Loucy (cell line): ENCODE data around the gene CENPB.

Experiments used
- H2AFZ ChIP-seq: fragments of 200-600 bp; sonication (generic); 2 replicates; pipeline ENCODE4 v1.6.0; 2016; ENCODE audit warnings: antibody characterized with exemption, mild to moderate bottlenecking, low read length, moderate library complexity
- H3F3A ChIP-seq: fragments of 200-600 bp; 2 replicates; pipeline ENCODE4 v1.6.0; 2016; ENCODE audit warnings: antibody characterized with exemption, low read depth, mild to moderate bottlenecking
- H3K27me3 ChIP-seq: fragments of 200-600 bp; sonication (generic); 2 replicates; pipeline ENCODE4 v1.6.1; 2014; ENCODE audit warnings: low read length, mild to moderate bottlenecking; ENCODE audit not compliant: insufficient read depth, poor library complexity, severe bottlenecking
- H3K36me3 ChIP-seq: fragments of 200-600 bp; sonication (generic); 2 replicates; pipeline ENCODE4 v1.6.1; 2016; ENCODE audit warnings: low read length; ENCODE audit not compliant: insufficient read depth
- H3K4me1 ChIP-seq: fragments of 200-600 bp; sonication (generic); 2 replicates; pipeline ENCODE4 v1.5.1; 2014; ENCODE audit warnings: low read length, mild to moderate bottlenecking; ENCODE audit not compliant: insufficient read depth, poor library complexity, severe bottlenecking
- H3K4me2 ChIP-seq: fragments of 200-600 bp; sonication (generic); 2 replicates; pipeline ENCODE4 v1.6.0; 2014; ENCODE audit warnings: antibody characterized with exemption, low read length, low read depth, mild to moderate bottlenecking; ENCODE audit not compliant: poor library complexity, severe bottlenecking
- H3K4me3 ChIP-seq: fragments of 200-600 bp; sonication (generic); 2 replicates; pipeline ENCODE4 v1.5.1; 2014; ENCODE audit warnings: low read length, mild to moderate bottlenecking, mixed read lengths; ENCODE audit not compliant: poor library complexity, severe bottlenecking
- H3K79me2 ChIP-seq: fragments of 200-600 bp; sonication (generic); 2 replicates; pipeline ENCODE4 v1.6.1; 2014; ENCODE audit warnings: low read length; ENCODE audit not compliant: insufficient read depth
- H3K9ac ChIP-seq: fragments of 200-600 bp; sonication (generic); 2 replicates; pipeline ENCODE4 v1.6.0; 2014; ENCODE audit warnings: mild to moderate bottlenecking, low read depth, low read length, moderate library complexity; ENCODE audit not compliant: poor library complexity, severe bottlenecking
- H3K9me2 ChIP-seq: fragments of 200-600 bp; sonication (generic); replicated peaks from 2 replicates; pipeline ENCODE4 v1.6.1; 2016; ENCODE audit warnings: low read depth, low read length, mixed read lengths
- H3K9me3 ChIP-seq: fragments of 200-600 bp; sonication (generic); 2 replicates; pipeline ENCODE4 v1.6.1; 2014; ENCODE audit warnings: mild to moderate bottlenecking, antibody characterized with exemption, low read length, low read depth; ENCODE audit not compliant: insufficient read depth
- H4K20me1 ChIP-seq: fragments of 200-600 bp; sonication (generic); 2 replicates; pipeline ENCODE4 v1.6.0; 2014; ENCODE audit warnings: antibody characterized with exemption, low read length, mild to moderate bottlenecking; ENCODE audit not compliant: insufficient read depth, poor library complexity, severe bottlenecking
- EZH2phosphoT487 ChIP-seq: fragments of 200-600 bp; IDR thresholded peaks from 2 replicates; pipeline ENCODE4 v1.6.1; 2018; ENCODE audit warnings: antibody characterized with exemption, mild to moderate bottlenecking, moderate library complexity, borderline replicate concordance
- TF ChIP-seq, protein P1 (sequence below): fragments of 200-600 bp; sonication (generic); conservative IDR thresholded peaks from 2 replicates; pipeline ENCODE4 v1.5.1; 2014; ENCODE audit warnings: mild to moderate bottlenecking, antibody characterized with exemption, low read length

Gene CENPB

DNA sequence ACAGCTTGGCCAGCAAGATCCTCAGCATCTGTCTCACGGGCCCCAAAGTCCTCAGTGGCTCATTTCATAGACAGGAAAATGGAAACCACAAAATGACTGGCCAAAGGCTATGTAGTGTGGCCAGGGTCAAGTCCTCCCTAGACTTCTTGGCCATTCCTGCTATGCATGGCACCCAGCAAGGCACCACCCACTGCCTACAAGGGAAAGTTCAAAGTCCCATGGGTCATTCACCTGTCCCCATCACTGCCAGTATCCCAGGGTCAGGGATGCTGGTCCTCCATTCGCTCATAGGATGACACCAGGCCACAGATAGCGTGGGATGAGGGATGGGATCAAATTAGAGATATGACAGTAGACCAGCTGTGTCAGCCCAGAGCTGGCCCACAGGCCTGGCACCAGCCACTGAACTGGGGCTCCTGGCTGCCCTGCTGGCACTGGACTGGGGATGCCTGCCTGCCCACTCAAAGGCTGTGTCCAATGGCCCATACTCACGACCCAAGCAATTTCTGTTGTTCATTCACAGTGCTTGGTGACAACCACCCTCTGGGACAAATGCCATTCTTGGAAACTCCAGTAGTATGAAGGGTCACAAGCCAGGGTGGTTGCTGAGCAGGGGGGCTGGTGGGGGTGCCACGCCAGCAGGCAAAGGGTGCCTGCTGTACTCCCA lies 30.6 kb downstream of the CENPB start:
- no peaks in the 10 kb centered on the region for H3K9me3 ChIP-seq
- no peaks in the 10 kb centered on the region for H3K79me2 ChIP-seq
- H3K9ac ChIP-seq: no peak overlapping the region
- no peaks in the 10 kb centered on the region for H3F3A ChIP-seq
- no peak overlapping the region for H3K4me2 ChIP-seq
- H3K36me3 ChIP-seq: peaks cover 8% of the 10 kb centered on the region; the same call in 1 of the 2 replicates
- no peaks in the 10 kb centered on the region for H3K27me3 ChIP-seq
- TF ChIP-seq, protein P1, sequence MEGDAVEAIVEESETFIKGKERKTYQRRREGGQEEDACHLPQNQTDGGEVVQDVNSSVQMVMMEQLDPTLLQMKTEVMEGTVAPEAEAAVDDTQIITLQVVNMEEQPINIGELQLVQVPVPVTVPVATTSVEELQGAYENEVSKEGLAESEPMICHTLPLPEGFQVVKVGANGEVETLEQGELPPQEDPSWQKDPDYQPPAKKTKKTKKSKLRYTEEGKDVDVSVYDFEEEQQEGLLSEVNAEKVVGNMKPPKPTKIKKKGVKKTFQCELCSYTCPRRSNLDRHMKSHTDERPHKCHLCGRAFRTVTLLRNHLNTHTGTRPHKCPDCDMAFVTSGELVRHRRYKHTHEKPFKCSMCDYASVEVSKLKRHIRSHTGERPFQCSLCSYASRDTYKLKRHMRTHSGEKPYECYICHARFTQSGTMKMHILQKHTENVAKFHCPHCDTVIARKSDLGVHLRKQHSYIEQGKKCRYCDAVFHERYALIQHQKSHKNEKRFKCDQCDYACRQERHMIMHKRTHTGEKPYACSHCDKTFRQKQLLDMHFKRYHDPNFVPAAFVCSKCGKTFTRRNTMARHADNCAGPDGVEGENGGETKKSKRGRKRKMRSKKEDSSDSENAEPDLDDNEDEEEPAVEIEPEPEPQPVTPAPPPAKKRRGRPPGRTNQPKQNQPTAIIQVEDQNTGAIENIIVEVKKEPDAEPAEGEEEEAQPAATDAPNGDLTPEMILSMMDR: no peak
- TF ChIP-seq EZH2phosphoT487: no peak
- H4K20me1 ChIP-seq: no peaks in the 10 kb centered on the region
- H3K4me3 ChIP-seq: no peak overlapping the region
- H2AFZ ChIP-seq: no peak overlapping the region
- no peaks in the 10 kb centered on the region for H3K9me2 ChIP-seq
- H3K4me1 ChIP-seq: no peaks in the 10 kb centered on the region

DNA sequence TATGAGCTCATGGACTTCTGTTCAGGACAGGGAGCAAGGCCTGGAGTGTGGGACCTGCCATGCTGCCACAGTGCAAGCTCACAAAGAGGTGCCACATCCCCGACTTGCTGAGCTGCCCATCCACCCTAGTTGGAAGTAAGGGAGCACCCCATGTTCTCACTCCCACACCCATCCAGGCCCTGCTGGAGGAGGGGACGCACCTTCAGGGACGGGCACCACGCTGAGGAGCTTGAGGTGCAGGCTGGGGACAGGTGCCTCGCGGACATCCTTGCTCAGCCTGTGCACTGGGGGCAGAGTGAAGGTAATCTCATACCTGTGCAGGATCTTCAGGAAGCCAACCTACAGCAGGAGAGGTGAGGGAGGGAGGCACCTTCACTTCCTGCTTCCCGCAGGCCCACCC lies 31.3 kb downstream of the CENPB start:
- no peak overlapping the region for H3K4me2 ChIP-seq
- no peaks in the 10 kb centered on the region for H3K9me2 ChIP-seq
- no peaks in the 10 kb centered on the region for H3K9me3 ChIP-seq
- no peak overlapping the region for H2AFZ ChIP-seq
- H3K36me3 ChIP-seq: peaks cover 8% of the 10 kb centered on the region; the same call in 1 of the 2 replicates
- no peaks in the 10 kb centered on the region for H3K27me3 ChIP-seq
- no peak overlapping the region for H3K4me3 ChIP-seq
- H4K20me1 ChIP-seq: no peaks in the 10 kb centered on the region
- H3K9ac ChIP-seq: no peak overlapping the region
- no peaks in the 10 kb centered on the region for H3F3A ChIP-seq
- H3K79me2 ChIP-seq: no peaks in the 10 kb centered on the region
- TF ChIP-seq, protein P1: no peak
- no peak for TF ChIP-seq EZH2phosphoT487
- no peaks in the 10 kb centered on the region for H3K4me1 ChIP-seq

DNA sequence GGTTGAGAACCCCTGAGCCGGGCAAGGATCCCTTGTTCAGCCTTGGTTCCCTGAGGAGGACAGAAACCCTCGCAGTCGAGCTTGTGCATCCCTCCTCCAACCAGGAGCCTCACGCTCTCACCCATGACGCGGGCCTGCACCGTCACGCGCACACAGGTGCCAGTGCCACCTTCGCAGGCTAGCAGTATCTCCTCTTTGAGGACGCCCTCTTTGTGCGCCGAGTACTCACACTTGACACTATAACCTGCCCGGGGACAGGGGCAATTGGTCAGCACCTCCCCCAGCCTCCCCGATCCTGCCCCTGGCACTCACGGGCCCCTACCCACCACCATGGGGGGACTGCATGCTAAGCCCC lies 32.3 kb downstream of the CENPB start:
- Histone ChIP-seq H3K4me2 (no peak overlapping the region), H3K9ac (no peak overlapping the region), H3F3A (no peaks in the 10 kb centered on the region), H4K20me1 (no peaks in the 10 kb centered on the region), H3K9me3 (no peaks in the 10 kb centered on the region), H3K79me2 (no peaks in the 10 kb centered on the region), H2AFZ (no peak overlapping the region), H3K9me2 (no peaks in the 10 kb centered on the region), H3K4me3 (no peak overlapping the region), H3K27me3 (no peaks in the 10 kb centered on the region), H3K36me3 (peaks cover 8% of the 10 kb centered on the region; the same call in 1 of the 2 replicates), H3K4me1 (no peaks in the 10 kb centered on the region)
- TF ChIP-seq, protein P1: no peak
- TF ChIP-seq EZH2phosphoT487: no peak
